ENCODE measurements around the gene AKAP13.
"Not testable (repeated sequence)": the region's sequence is repeated elsewhere in the genome, so short reads cannot be mapped to it uniquely, and the experiment has no call there.

The AKAP13 gene

DNA sequence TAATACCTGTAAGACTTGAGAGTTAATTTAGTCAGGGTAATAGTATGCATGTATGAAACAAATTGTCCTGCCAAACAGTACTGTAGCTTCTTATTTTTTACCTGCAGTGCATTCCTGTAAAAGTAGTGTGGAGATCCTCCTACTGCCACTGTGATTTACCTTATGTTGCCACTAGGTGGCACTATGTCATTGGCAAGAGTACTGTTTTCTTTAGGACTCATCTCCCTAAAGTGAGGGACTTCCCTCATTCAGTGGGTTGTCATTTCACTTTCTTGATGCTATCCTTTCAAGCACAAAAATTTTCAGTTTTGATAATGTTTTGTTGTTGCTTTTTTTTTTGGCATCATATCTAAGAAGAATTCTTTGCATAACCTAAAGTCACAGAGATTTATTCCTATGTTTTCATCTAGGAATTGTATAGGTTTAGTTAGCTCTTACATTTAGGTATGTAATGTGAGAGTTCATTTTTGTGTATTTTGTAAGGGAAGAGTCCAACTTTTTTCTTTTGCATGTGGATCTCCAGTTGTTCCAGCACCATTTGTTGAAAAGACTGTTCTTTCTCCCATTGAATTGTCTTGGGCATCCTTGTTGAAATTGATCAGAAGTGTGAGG lies 105.7 kb downstream of the AKAP13 start:
- DNase-seq (ENCODE audit: low read depth, low spot score) = no peak
- TF ChIP-seq, protein P1, sequence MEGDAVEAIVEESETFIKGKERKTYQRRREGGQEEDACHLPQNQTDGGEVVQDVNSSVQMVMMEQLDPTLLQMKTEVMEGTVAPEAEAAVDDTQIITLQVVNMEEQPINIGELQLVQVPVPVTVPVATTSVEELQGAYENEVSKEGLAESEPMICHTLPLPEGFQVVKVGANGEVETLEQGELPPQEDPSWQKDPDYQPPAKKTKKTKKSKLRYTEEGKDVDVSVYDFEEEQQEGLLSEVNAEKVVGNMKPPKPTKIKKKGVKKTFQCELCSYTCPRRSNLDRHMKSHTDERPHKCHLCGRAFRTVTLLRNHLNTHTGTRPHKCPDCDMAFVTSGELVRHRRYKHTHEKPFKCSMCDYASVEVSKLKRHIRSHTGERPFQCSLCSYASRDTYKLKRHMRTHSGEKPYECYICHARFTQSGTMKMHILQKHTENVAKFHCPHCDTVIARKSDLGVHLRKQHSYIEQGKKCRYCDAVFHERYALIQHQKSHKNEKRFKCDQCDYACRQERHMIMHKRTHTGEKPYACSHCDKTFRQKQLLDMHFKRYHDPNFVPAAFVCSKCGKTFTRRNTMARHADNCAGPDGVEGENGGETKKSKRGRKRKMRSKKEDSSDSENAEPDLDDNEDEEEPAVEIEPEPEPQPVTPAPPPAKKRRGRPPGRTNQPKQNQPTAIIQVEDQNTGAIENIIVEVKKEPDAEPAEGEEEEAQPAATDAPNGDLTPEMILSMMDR (IDR thresholded peaks at IDR 0.05; ENCODE audit: insufficient read depth, low read length, missing control alignments) = peak; percentile 65
- ChIA-PET POLR2A (no interaction called here), CTCF (interaction anchor here (0.6 to 10.6 kb wide), 25 partner anchors 8 to 355 kb away, joined by 3 to 146 read pairs (median 4); no protein-coding TSS in a partner anchor)
- no peak overlapping the region for H3K4me3 ChIP-seq (ENCODE audit: low read depth, low read length)

DNA sequence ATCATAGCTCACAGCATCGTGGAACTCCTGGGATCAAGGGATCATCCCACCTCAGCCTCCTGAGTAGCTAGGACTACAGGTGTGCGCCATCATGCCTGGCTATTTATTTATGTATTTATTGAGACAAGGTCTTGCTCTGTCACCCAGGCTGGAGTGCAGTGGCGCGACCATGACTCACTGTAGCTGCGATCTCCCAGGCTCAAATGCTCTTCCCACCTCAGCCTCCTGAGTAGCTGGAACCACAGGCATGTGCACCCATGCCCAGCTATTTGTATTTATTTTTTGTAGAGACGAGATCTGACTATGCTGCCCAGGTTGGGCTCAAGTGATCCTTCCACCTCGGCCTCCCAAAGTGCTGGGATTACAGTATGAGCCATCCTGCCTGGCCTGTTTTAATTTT lies 107.4 kb downstream of the AKAP13 start:
- DNase-seq (ENCODE audit: low read depth, low spot score); POLR2A ChIA-PET; H3K4me3 ChIP-seq (ENCODE audit: low read depth, low read length): not testable (repeated sequence)
- CTCF ChIA-PET = interaction anchor here (0.7 to 10.6 kb wide), 13 partner anchors 9 to 354 kb away, joined by 3 to 146 read pairs (median 3); no protein-coding TSS in a partner anchor

DNA sequence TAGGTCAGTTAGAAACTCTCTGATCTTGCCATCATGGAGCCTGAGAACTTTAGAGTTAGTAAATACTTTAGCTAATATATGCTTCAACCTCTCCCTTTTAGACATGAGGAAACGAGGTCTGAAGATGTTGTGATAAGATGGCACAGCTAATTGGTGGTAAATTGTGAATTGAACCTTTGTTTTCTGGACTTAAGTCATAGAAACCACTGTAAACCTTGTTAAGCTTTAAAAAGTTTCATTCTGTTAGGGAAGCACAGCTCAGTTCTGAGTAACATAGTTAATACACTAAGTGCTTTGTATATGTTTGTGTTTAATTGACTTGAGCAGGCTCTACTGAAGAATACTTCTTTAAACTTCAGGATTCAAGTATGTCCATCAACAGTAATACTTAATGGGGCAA lies 108.6 kb downstream of the AKAP13 start:
- no peak overlapping the region for H3K4me3 ChIP-seq (ENCODE audit: low read depth, low read length)
- TF ChIP-seq, protein P1 (IDR thresholded peaks at IDR 0.05; ENCODE audit: insufficient read depth, low read length, missing control alignments) = no peak
- CTCF ChIA-PET = interaction anchor here (1.0 to 10.6 kb wide), 10 partner anchors 10 to 168 kb away, joined by 3 to 146 read pairs (median 4); no protein-coding TSS in a partner anchor
- POLR2A ChIA-PET = no interaction called here
- no peak for DNase-seq (ENCODE audit: low read depth, low spot score)

DNA sequence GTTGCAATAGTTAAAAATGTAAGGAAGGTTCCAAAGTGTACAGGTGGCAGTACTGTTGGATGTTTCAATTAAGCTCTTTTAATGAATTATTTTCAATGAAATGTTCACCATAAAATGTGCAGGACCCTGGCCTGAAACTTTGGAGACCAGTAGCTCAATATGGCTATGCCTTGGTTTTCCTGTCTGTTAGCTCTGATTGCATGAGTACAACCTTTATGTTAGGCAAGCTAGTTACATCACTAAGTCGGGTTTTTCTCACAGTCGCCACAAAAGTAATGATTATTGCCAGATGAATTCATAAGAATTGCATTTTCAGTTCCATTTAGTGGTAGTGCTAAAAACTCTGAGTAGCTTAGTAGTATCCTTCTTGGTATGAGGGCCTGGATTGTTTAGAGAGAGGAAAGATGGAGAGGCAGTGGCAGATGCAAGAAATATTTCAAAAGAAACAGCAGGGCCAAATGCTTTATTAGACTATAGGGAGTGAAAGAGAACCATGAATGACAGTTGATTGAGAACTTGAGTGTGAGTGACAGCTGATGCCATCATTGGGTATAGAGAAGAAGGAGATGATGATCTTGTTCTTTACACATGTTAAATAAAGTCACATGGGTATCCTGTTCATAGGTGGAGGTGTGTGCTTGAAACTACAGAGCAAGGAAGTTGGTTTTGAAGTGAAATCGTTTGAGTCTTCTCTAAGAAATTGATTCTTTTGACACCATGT lies 109.5 kb downstream of the AKAP13 start:
- no peak overlapping the region for H3K4me3 ChIP-seq (ENCODE audit: low read depth, low read length)
- no peak for DNase-seq (ENCODE audit: low read depth, low spot score)
- TF ChIP-seq, protein P1 (IDR thresholded peaks at IDR 0.05; ENCODE audit: insufficient read depth, low read length, missing control alignments) = no peak
- ChIA-PET POLR2A (no interaction called here), CTCF (interaction anchor here (1.0 to 10.6 kb wide), 8 partner anchors 9 to 193 kb away, joined by 3 to 146 read pairs (median 8); no protein-coding TSS in a partner anchor)

DNA sequence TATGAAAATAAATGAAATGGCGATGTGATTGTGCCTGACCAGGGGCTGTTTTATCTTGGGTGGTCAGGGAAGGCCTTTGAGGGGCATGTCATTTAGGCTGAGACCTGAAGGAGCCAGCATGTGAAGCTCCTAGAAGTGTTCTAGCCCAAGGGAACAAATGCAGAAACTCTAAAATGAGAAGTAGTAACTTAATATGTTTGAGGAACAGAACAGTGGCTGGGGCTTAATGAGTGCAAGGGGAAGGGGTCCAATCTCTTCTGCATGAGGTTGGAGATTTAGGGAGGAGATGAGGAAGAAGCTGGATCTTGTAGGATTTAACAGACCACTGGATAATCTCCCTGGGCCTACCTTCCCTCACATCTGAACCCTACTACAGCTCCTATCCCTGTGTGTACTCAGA lies 110.5 kb downstream of the AKAP13 start:
- TF ChIP-seq, protein P1 (IDR thresholded peaks at IDR 0.05; ENCODE audit: insufficient read depth, low read length, missing control alignments) = no peak
- POLR2A ChIA-PET = no interaction called here
- no peak for DNase-seq (ENCODE audit: low read depth, low spot score)
- H3K4me3 ChIP-seq (ENCODE audit: low read depth, low read length) = no peak overlapping the region
- CTCF ChIA-PET = interaction anchor here (0.6 to 10.6 kb wide), 6 partner anchors 8 to 216 kb away, joined by 3 to 146 read pairs (median 8); no protein-coding TSS in a partner anchor

DNA sequence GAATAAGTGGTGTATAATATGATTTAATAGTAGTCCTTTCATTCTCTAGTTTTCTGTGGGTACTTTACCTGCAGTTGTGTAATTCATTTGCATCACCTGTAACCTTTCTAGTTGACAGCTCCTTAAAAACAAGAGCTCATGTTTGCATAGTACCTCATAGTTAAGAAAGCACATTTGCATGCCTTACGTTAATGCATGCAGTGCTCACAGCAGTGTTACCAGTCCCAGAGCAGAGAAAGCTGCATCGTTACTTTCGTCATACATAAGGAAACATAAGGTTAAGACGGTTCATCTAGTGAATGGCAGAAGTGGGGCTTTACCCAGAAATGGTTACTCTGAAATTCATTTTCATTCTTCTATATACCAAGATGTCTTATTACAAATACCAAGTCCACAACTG lies 111.3 kb downstream of the AKAP13 start:
- no peak overlapping the region for H3K4me3 ChIP-seq (ENCODE audit: low read depth, low read length)
- TF ChIP-seq, protein P1 (IDR thresholded peaks at IDR 0.05; ENCODE audit: insufficient read depth, low read length, missing control alignments) = no peak
- CTCF ChIA-PET = interaction anchor here (7.3 to 10.6 kb wide), 2 partner anchors 7 to 16 kb away, joined by 62 to 146 read pairs; no protein-coding TSS in a partner anchor
- no peak for DNase-seq (ENCODE audit: low read depth, low spot score)
- POLR2A ChIA-PET = no interaction called here
